Measurements from ENCODE around the gene RSF1.
A peak's percentile ranks its signal among the peaks of the same experiment; 100 is the strongest.
"Not testable (repeated sequence)": the region's sequence is repeated elsewhere in the genome, so short reads cannot be mapped to it uniquely, and the experiment has no call there.

Gene RSF1

GRCh38 chr11:77665240-77665965 lies 155.1 kb downstream of the RSF1 start:
- DNase-seq = no peak

- DNase-seq = no peak
Measured at GRCh38 chr11:77661670-77662069, 158.9 kb downstream of the RSF1 start.

- no peak for DNase-seq
Measured at GRCh38 chr11:77660947-77661346, 159.6 kb downstream of the RSF1 start.

GRCh38 chr11:77658213-77659013 lies 162.1 kb downstream of the RSF1 start:
- no peak for DNase-seq

DNA sequence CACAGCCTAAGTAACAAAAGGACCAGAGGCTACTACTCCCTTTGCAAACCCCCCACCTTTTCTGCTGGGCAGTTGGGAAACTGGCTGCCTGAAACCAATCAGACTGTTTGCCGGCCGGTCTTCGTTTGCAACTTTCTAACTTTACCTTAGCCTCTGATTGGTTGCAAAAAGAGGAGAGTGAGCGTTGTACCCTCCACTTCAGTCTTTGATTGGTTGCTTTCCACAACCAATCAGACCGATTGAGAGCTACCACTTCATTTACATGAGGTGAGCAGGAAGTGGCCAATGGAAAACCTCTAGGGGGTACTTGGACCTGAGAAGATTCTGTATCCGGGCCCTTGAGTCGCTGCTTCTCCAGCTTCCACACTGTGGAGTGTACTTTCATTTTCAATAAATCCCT lies 164.2 kb downstream of the RSF1 start:
- DNase-seq = no peak

DNA sequence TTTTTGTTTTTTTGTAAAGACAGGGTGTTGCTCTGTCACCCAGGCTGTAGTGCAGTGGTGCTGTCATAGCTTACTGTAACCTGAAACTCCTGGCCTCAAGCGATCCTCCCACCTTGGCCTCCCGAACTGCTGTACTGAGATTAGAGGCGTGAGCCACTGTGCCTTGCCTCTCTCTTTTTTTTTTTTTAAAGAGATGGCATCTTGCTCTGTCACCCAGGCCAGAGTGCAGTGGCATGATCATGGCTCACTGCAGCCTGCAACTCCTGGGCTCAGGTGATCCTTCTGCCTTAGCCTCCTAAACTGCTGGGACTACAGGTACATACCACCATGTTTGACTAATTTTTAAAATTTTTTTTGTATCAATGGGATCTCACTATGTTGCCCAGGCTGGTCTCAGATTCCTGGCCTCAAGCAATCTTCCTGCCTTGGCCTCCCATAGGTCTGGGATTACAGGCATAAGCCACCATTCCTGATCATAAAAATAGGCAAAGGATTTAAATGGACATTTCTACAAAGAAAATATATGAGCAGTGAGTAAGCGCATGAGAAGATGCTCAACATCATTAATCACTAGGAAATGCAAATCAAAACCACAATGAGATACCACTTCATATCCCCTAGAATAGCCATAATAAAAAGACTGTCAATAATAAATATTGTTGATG lies 165.6 kb downstream of the RSF1 start:
- DNase-seq = no peak

- no peak for DNase-seq
Measured at GRCh38 chr11:77650123-77650522, 170.4 kb downstream of the RSF1 start.

DNA sequence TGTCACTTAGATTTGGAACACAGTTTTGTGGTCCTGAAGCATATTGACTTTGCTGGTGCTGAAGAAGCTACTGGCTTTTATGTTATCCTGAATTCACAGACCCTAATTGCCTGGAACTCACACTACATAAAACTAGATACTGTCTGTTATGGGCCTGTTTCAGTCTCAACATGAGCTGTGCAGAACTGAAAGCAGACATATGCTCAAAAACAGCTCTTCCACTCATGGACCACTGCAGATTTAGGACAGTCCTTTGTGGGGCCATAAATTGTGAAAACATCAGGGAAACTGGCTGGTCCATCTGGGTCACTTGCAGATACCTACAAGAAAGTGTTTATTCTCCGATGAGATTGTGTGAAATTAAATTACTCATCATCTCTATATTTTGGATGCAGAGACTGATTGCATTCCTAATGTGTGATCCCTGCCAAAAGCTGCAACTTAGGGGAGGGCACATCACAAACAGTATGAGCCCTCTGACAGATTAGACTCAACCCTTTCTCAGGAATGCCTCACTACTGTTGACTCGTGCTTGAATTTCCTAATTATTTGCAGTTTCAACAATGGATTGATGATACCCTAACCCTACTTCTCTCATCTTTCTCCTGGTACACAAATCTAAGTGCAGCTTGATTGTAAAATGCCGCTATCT lies 172.7 kb downstream of the RSF1 start:
- no peak for DNase-seq

DNA sequence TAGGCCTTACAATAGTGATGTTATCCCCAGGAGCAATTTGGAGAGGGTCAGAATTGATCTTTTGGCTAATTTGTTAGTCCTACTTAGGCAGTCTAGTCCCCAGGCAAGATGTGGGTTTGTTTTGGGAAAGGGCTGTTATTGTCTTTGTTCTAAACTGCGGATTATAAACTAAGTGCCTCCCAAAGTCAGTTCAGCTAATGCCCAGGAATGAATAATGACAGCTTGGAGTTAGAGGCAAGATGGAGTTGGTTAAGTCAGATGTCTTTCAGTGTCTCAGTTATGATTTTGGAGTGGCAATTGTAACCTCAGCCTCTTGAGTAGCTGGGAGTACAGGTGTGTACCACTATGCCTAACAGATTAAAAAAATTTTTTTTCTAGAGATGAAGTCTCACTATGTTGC lies 175.6 kb downstream of the RSF1 start:
- no peak for DNase-seq

DNA sequence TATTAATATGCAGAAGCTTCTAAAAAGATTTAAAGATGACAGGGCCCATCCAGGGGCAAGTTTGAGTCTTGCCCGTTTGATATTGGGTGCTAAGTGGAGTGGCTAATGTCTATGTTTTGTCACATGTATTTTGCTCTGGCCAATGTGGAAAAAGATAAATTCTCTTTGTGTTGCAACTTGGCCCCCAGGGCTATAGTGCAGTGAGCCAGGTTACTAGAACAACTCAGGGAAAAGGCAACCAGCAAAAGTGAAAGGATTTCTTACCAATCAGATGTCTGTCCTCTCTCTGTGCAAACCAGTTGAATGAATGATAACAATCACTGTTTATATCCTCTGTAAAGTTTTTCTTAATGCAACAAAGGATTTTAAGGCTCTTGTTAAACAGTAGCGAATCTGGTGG lies 178.3 kb downstream of the RSF1 start:
- no peak for DNase-seq

DNA sequence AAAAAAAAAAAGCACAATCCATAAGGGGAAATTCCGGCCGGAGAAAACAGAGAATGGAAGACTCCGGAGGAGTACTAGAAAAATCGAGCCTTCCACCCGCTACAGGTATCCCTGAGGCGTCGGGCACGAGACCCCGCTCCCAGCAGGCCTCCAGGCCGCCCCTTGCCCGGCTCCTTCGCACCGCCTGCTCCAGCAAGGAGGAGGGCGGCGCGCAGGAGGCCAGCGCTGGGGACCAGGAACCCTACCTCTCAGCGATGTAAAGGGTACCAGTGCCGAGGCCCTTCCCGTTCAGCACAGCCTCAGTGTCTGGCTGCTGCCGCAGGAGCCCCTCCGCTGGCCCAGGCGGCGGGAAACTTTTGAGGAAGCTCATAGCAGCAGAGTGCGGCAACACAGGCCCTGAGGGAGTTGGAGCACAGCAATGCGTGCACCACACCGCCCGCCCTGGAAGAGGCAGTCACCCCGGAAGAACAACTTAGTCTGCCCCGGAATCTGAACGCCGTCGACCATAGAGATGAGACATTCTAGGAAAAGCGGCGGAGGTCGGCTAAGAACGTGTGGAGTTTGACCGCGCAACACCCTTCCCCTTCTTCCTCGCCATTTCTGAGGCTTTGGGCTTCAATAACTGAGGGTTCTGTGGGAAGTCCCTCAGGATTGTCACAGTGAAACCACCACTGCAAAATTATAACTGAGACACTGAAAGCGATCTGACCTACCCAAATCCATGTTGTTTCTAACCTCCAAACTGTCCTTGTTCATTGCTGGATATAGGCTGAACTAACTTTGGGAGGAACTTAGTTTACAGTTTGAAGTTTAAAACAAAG lies 183.0 kb downstream of the RSF1 start, which contains the start of gene CLNS1A:
TSS of gene CLNS1A (minus strand) at position 450 of the 821 bp plus-strand sequence. CDS start at position 370, 80 bp downstream.
- DNase-seq = peak; percentile 66 to 71

DNA sequence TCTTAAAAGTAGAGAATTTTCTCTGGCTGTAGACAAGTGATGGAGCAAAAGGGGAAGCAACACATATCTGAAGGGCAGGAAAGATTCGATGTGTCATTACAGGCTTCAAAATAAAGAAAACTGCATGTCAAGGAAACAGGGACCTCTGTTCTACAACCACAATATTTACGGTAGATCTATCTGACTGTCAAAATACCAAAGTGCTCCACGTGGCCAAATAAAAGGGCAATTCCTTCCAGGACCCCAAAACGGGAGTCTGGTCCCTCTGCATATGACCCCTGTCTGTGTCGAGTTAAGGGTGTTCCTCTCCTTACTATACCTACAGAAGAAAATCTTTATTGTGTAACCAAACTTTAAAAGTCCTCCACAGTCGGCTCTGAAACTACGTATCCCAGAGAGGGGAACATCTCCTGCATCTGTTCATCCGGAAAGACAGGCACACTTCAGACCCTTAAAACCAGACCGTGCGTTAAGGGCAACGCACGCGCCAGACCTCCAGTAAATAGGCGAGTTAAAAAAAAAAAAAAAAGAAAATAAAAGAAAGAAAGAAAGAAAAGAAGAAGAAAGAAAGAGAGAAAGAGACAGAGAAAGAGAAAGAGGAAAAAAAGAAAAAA lies 183.7 kb downstream of the RSF1 start:
- DNase-seq = no peak

GRCh38 chr11:77633926-77634325 lies 186.6 kb downstream of the RSF1 start:
- DNase-seq = not testable (repeated sequence)

DNA sequence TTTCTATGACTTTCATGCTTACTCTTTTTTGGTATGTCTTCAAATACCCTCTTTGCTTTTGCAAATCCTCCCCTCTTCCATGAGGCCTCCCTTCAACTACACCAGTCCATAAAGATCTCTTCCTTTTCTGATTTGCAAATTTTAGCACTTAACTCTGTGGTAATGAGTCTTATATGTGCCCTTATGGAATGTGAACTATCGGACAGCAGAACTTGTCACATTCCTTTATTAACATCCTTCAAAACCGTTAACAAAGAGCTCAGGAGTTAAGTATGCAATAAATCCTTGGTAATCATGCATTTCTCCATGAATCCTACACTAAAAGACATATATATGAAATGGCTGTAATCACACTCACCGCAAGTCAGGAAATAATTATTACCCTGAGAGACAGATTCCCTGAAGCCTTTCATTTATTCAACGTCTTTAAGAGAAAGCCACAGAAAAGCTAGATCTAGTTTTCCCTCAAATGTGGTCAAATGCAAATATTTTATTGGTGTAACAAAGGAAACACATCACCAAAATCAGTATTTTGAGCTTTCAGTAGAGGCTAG lies 190.3 kb downstream of the RSF1 start:
- DNase-seq = no peak

DNA sequence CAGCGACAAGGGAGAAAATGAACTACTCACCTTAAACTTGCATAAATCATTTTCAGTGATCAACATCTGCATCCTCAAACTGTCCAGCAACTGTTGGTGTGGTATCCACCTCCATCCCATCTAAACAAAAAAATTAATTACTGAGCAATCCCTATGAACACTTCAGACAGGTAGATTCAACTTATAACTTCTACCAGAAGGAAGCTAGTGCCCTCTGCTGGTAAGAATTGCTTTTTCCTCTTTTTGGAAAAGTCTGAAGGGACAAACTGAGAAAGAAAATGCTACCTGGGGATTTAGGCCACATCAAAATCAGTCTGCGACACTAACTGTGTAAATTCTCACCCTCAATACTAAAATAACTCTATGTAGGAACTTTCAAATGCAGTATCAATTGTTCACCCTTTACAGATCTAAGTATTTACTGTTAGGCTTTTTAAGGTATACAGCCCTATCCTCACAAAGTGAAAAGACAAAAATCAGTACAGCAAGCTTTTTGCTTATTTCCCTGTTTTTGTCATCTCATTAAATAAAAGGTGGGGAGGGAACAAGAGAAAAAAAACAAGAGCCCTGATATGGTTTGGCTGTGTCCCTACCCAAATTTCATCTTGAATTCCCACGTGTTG lies 200.8 kb downstream of the RSF1 start:
- no peak for DNase-seq

- DNase-seq = no peak
Measured at GRCh38 chr11:77617892-77618291, 202.6 kb downstream of the RSF1 start.

- no peak for DNase-seq
Measured at GRCh38 chr11:77611921-77612320, 208.6 kb downstream of the RSF1 start.

Measured in NCI-H187 (cell line).